Measurements from ENCODE around the gene LINC00237.

- TF ChIP-seq YY1 (IDR thresholded peaks at IDR 0.05; ENCODE audit: borderline replicate concordance in 1 of 3, control insufficient read depth in 1 of 3, extremely low read depth in 1 of 3, insufficient read depth in 3 of 3, insufficient read length in 1 of 3, insufficient replicate concordance in 2 of 3, low read depth in 1 of 3, low read length in 2 of 3), result no peak
- no peak for TF ChIP-seq SREBF2 (CRISPR knock-in tag; IDR thresholded peaks at IDR 0.05)
- TF ChIP-seq, protein P1, sequence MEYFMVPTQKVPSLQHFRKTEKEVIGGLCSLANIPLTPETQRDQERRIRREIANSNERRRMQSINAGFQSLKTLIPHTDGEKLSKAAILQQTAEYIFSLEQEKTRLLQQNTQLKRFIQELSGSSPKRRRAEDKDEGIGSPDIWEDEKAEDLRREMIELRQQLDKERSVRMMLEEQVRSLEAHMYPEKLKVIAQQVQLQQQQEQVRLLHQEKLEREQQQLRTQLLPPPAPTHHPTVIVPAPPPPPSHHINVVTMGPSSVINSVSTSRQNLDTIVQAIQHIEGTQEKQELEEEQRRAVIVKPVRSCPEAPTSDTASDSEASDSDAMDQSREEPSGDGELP (CRISPR knock-in tag; IDR thresholded peaks at IDR 0.05; ENCODE audit: borderline replicate concordance), result no peak
- TF ChIP-seq, protein P2, sequence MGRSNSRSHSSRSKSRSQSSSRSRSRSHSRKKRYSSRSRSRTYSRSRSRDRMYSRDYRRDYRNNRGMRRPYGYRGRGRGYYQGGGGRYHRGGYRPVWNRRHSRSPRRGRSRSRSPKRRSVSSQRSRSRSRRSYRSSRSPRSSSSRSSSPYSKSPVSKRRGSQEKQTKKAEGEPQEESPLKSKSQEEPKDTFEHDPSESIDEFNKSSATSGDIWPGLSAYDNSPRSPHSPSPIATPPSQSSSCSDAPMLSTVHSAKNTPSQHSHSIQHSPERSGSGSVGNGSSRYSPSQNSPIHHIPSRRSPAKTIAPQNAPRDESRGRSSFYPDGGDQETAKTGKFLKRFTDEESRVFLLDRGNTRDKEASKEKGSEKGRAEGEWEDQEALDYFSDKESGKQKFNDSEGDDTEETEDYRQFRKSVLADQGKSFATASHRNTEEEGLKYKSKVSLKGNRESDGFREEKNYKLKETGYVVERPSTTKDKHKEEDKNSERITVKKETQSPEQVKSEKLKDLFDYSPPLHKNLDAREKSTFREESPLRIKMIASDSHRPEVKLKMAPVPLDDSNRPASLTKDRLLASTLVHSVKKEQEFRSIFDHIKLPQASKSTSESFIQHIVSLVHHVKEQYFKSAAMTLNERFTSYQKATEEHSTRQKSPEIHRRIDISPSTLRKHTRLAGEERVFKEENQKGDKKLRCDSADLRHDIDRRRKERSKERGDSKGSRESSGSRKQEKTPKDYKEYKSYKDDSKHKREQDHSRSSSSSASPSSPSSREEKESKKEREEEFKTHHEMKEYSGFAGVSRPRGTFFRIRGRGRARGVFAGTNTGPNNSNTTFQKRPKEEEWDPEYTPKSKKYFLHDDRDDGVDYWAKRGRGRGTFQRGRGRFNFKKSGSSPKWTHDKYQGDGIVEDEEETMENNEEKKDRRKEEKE (IDR thresholded peaks at IDR 0.05; ENCODE audit: borderline replicate concordance in 1 of 2, control insufficient read depth in 1 of 2, low read depth in 2 of 2, low read length in 1 of 2), result no peak
- TF ChIP-seq DPF2 (IDR thresholded peaks at IDR 0.05), result no peak
- no peak for TF ChIP-seq CTCF (IDR thresholded peaks at IDR 0.05 in 2 of 3, conservative IDR thresholded peaks at IDR 0.05 in 1 of 3; ENCODE audit: insufficient read depth in 2 of 3, low read depth in 1 of 3, low read length in 3 of 3)
- no peak for TF ChIP-seq EGR1 (conservative IDR thresholded peaks at IDR 0.05)
- TF ChIP-seq EP300 (IDR thresholded peaks at IDR 0.05; ENCODE audit: low read length), result no peak
- TF ChIP-seq SIRT6 (IDR thresholded peaks at IDR 0.05; ENCODE audit: low read depth, low read length), result no peak
- no peak for TF ChIP-seq SP1 (CRISPR knock-in tag; IDR thresholded peaks at IDR 0.05)
- TF ChIP-seq ZBTB7A (IDR thresholded peaks at IDR 0.05; ENCODE audit: borderline replicate concordance, control insufficient read depth, low read depth, low read length), result no peak
Observed at GRCh38 chr20:21137078-21137477, 30.9 kb upstream of the LINC00237 start.
